GM23338 (cell line): ENCODE measurements around the gene MYL12B. TPM values are rescaled to one million over a fixed set of nuclear protein-coding genes. Genes with fewer than 3 reads are reported as not detected.

ENCODE experiments used
- ATAC-seq: fragments of 200-7000 bp; cut with Tn5 transposase; 3 replicates; pipeline ENCODE4 v1.9.1; 2020
- DNase-seq: peaks from one replicate; pipeline ENCODE4 v3.0.0-alpha.2; 2015; ENCODE audit warnings: low spot score
- H2AFZ ChIP-seq: fragments of 200-600 bp; sonication (generic); 2 replicates; pipeline ENCODE4 v1.8.0; 2016; ENCODE audit warnings: antibody characterized with exemption, mild to moderate bottlenecking, moderate library complexity
- H3F3A ChIP-seq: fragments of 200-600 bp; sonication (generic); replicated peaks from 2 replicates; pipeline ENCODE4 v1.8.0; 2017; ENCODE audit warnings: antibody characterized with exemption, mixed run types, low read depth
- H3K27ac ChIP-seq: fragments of 200-600 bp; sonication (generic); 2 replicates; pipeline ENCODE4 v1.6.1; 2016; ENCODE audit warnings: low read depth
- H3K27me3 ChIP-seq: fragments of 200-600 bp; sonication (generic); 2 replicates; pipeline ENCODE4 v1.8.0; 2016; ENCODE audit warnings: mild to moderate bottlenecking, mixed run types, moderate library complexity; ENCODE audit not compliant: insufficient read depth
- H3K36me3 ChIP-seq: fragments of 200-600 bp; sonication (generic); 2 replicates; pipeline ENCODE4 v1.8.0; 2016; ENCODE audit warnings: mild to moderate bottlenecking; ENCODE audit not compliant: insufficient read depth
- H3K4me1 ChIP-seq: fragments of 200-600 bp; sonication (generic); 2 replicates; pipeline ENCODE4 v1.8.0; 2016; ENCODE audit warnings: mild to moderate bottlenecking, moderate library complexity; ENCODE audit not compliant: insufficient read depth
- H3K4me2 ChIP-seq: fragments of 200-600 bp; sonication (generic); 2 replicates; pipeline ENCODE4 v1.7.1; 2017; ENCODE audit warnings: mixed run types
- H3K4me3 ChIP-seq: fragments of 200-600 bp; sonication (generic); 2 replicates; pipeline ENCODE4 v1.6.1; 2016; ENCODE audit warnings: mixed run types
- H3K79me2 ChIP-seq: fragments of 200-600 bp; sonication (generic); replicated peaks from 2 replicates; pipeline ENCODE4 v1.8.0; 2017; ENCODE audit warnings: mild to moderate bottlenecking; ENCODE audit not compliant: insufficient read depth
- H3K9me2 ChIP-seq: fragments of 200-600 bp; sonication (generic); 2 replicates; pipeline ENCODE4 v1.8.0; 2017; ENCODE audit not compliant: insufficient read depth
- H4K20me1 ChIP-seq: fragments of 200-600 bp; sonication (generic); replicated peaks from 2 replicates; pipeline ENCODE4 v1.8.0; 2017; ENCODE audit warnings: mild to moderate bottlenecking; ENCODE audit not compliant: insufficient read depth
- H3K27ac Mint-ChIP-seq: 2 replicates; pipeline ENCODE4 v1.8.0; 2020; ENCODE audit warnings: inconsistent platforms, mild to moderate bottlenecking, moderate library complexity, mixed read lengths
- H3K27me3 Mint-ChIP-seq: 3 replicates; pipeline ENCODE4 v1.8.0; 2022; ENCODE audit warnings: low read depth, mild to moderate bottlenecking, moderate library complexity, mixed read lengths, inconsistent platforms; ENCODE audit not compliant: insufficient read depth, poor library complexity
- H3K36me3 Mint-ChIP-seq: 3 replicates; pipeline ENCODE4 v1.8.0; 2021; ENCODE audit warnings: low read depth, mild to moderate bottlenecking, inconsistent platforms, moderate library complexity, mixed read lengths
- H3K4me1 Mint-ChIP-seq: 3 replicates; pipeline ENCODE4 v1.8.0; 2020; ENCODE audit warnings: mild to moderate bottlenecking, inconsistent platforms, mixed read lengths
- H3K4me3 Mint-ChIP-seq: 3 replicates; pipeline ENCODE4 v1.8.0; 2021; ENCODE audit warnings: moderate library complexity, mild to moderate bottlenecking, inconsistent platforms, mixed read lengths
- H3K9me3 Mint-ChIP-seq: 3 replicates; pipeline ENCODE4 v1.8.0; 2020; ENCODE audit warnings: moderate library complexity, mild to moderate bottlenecking, inconsistent platforms, mixed read lengths
- ETS1 ChIP-seq: IDR thresholded peaks from 2 replicates; pipeline ENCODE4 v1.6.1; 2016; ENCODE audit warnings: antibody characterized with exemption
- EZH2 ChIP-seq: fragments of 200-600 bp; sonication (generic); IDR thresholded peaks from one replicate; pipeline ENCODE4 v1.8.0; 2017; ENCODE audit warnings: antibody characterized with exemption, mild to moderate bottlenecking, low read depth; ENCODE audit not compliant: unreplicated experiment
- EZH2phosphoT487 ChIP-seq: fragments of 200-600 bp; sonication (generic); IDR thresholded peaks from one replicate; pipeline ENCODE4 v1.8.1; 2018; ENCODE audit warnings: antibody characterized with exemption; ENCODE audit not compliant: unreplicated experiment
- JUNB ChIP-seq: IDR thresholded peaks from one replicate; pipeline ENCODE4 v1.6.1; 2016; ENCODE audit warnings: antibody characterized with exemption; ENCODE audit not compliant: unreplicated experiment
- NANOG ChIP-seq: IDR thresholded peaks from 2 replicates; pipeline ENCODE4 v1.6.1; 2016; ENCODE audit warnings: antibody characterized with exemption, borderline replicate concordance
- POLR2AphosphoS5 ChIP-seq: IDR thresholded peaks from 2 replicates; pipeline ENCODE4 v1.6.1; 2016; ENCODE audit warnings: antibody characterized with exemption, low read depth
- REST ChIP-seq: IDR thresholded peaks from one replicate; pipeline ENCODE4 v1.6.1; 2018; ENCODE audit warnings: antibody characterized with exemption; ENCODE audit not compliant: unreplicated experiment
- STAT1 ChIP-seq: IDR thresholded peaks from one replicate; pipeline ENCODE4 v1.6.1; 2016; ENCODE audit warnings: antibody characterized with exemption; ENCODE audit not compliant: unreplicated experiment
- ZNF331 ChIP-seq: fragments of 250-450 bp; sonication (Bioruptor Pico); IDR thresholded peaks from 2 replicates; pipeline ENCODE4 v1.5.0; 2020; ENCODE audit warnings: low read depth, mild to moderate bottlenecking, moderate library complexity
- ZNF462 ChIP-seq: fragments of 250-450 bp; sonication (Bioruptor Pico); IDR thresholded peaks from 2 replicates; pipeline ENCODE4 v1.5.0; 2020; ENCODE audit warnings: mild to moderate bottlenecking, moderate library complexity
- polyA plus RNA-seq: library from polyadenylated mRNA; unstranded; fragments of >200 nt; fragmentation: Nextera tagmentation; extraction: Ambion mirVana; gene quantifications from 2 replicates; pipeline ENCODE4 v1.2.1, GENCODE V29; 2016
- total RNA-seq: library from RNA; depleted of rRNA; stranded (reverse); fragments of >200 nt; shearing (Covaris generic); gene quantifications from 2 replicates; pipeline ENCODE4 v1.2.3, GENCODE V29; 2014

MYL12B gene
- total and polyA plus RNA-seq, 2 experiments from 2014 or later, result 165 to 330 TPM

- Histone ChIP-seq H3K4me3 (no peak overlapping the region), H2AFZ (no peak overlapping the region), H4K20me1 (no peaks in the 10 kb centered on the region), H3K36me3 (no peaks in the 10 kb centered on the region; the same call in 1 of the 2 replicates), H3K79me2 (no peaks in the 10 kb centered on the region), H3K9me2 (no peaks in the 10 kb centered on the region; the same call in 1 of the 2 replicates), H3F3A (no peaks in the 10 kb centered on the region), H3K4me1 (peaks cover 14% of the 10 kb centered on the region), H3K27me3 (no peaks in the 10 kb centered on the region), H3K4me2 (no peak overlapping the region), H3K27ac (no peak overlapping the region)
- TF ChIP-seq EZH2 (no peak), EZH2phosphoT487 (no peak), JUNB (no peak), ETS1 (no peak), ZNF331 (CRISPR knock-in tag) (no peak), ZNF462 (no peak), POLR2AphosphoS5 (no peak), STAT1 (no peak), REST (no peak), NANOG (no peak)
- Mint-ChIP-seq H3K4me3 (no peak overlapping the region), H3K9me3 (no peaks in the 10 kb centered on the region), H3K4me1 (peaks cover 14% of the 10 kb centered on the region; the same call in 2 of the 3 replicates), H3K27ac (no peak overlapping the region), H3K27me3 (peaks cover 2% of the 10 kb centered on the region), H3K36me3 (no peaks in the 10 kb centered on the region)
- ATAC-seq, result no peak
- no peak for DNase-seq
Measured at GRCh38 chr18:3221496-3221895, 40.4 kb upstream of the MYL12B start.
